GM23338 (cell line): ENCODE data around the gene MARVELD3. TPM values are rescaled to one million over a fixed set of nuclear protein-coding genes. Genes with fewer than 3 reads are reported as not detected.

Experiments
- ATAC-seq: fragments of 200-7000 bp; cut with Tn5 transposase; 3 replicates; pipeline ENCODE4 v1.9.1; 2020
- DNase-seq: peaks from one replicate; pipeline ENCODE4 v3.0.0-alpha.2; 2015; ENCODE audit warnings: low spot score
- H2AFZ ChIP-seq: fragments of 200-600 bp; sonication (generic); 2 replicates; pipeline ENCODE4 v1.8.0; 2016; ENCODE audit warnings: antibody characterized with exemption, mild to moderate bottlenecking, moderate library complexity
- H3F3A ChIP-seq: fragments of 200-600 bp; sonication (generic); replicated peaks from 2 replicates; pipeline ENCODE4 v1.8.0; 2017; ENCODE audit warnings: antibody characterized with exemption, mixed run types, low read depth
- H3K27ac ChIP-seq: fragments of 200-600 bp; sonication (generic); 2 replicates; pipeline ENCODE4 v1.6.1; 2016; ENCODE audit warnings: low read depth
- H3K27me3 ChIP-seq: fragments of 200-600 bp; sonication (generic); 2 replicates; pipeline ENCODE4 v1.8.0; 2016; ENCODE audit warnings: mild to moderate bottlenecking, mixed run types, moderate library complexity; ENCODE audit not compliant: insufficient read depth
- H3K36me3 ChIP-seq: fragments of 200-600 bp; sonication (generic); 2 replicates; pipeline ENCODE4 v1.8.0; 2016; ENCODE audit warnings: mild to moderate bottlenecking; ENCODE audit not compliant: insufficient read depth
- H3K4me1 ChIP-seq: fragments of 200-600 bp; sonication (generic); 2 replicates; pipeline ENCODE4 v1.8.0; 2016; ENCODE audit warnings: mild to moderate bottlenecking, moderate library complexity; ENCODE audit not compliant: insufficient read depth
- H3K4me2 ChIP-seq: fragments of 200-600 bp; sonication (generic); 2 replicates; pipeline ENCODE4 v1.7.1; 2017; ENCODE audit warnings: mixed run types
- H3K4me3 ChIP-seq: fragments of 200-600 bp; sonication (generic); 2 replicates; pipeline ENCODE4 v1.6.1; 2016; ENCODE audit warnings: mixed run types
- H3K79me2 ChIP-seq: fragments of 200-600 bp; sonication (generic); replicated peaks from 2 replicates; pipeline ENCODE4 v1.8.0; 2017; ENCODE audit warnings: mild to moderate bottlenecking; ENCODE audit not compliant: insufficient read depth
- H3K9me2 ChIP-seq: fragments of 200-600 bp; sonication (generic); 2 replicates; pipeline ENCODE4 v1.8.0; 2017; ENCODE audit not compliant: insufficient read depth
- H4K20me1 ChIP-seq: fragments of 200-600 bp; sonication (generic); replicated peaks from 2 replicates; pipeline ENCODE4 v1.8.0; 2017; ENCODE audit warnings: mild to moderate bottlenecking; ENCODE audit not compliant: insufficient read depth
- H3K27ac Mint-ChIP-seq: 2 replicates; pipeline ENCODE4 v1.8.0; 2020; ENCODE audit warnings: inconsistent platforms, mild to moderate bottlenecking, moderate library complexity, mixed read lengths
- H3K27me3 Mint-ChIP-seq: 3 replicates; pipeline ENCODE4 v1.8.0; 2022; ENCODE audit warnings: low read depth, mild to moderate bottlenecking, moderate library complexity, mixed read lengths, inconsistent platforms; ENCODE audit not compliant: insufficient read depth, poor library complexity
- H3K36me3 Mint-ChIP-seq: 3 replicates; pipeline ENCODE4 v1.8.0; 2021; ENCODE audit warnings: low read depth, mild to moderate bottlenecking, inconsistent platforms, moderate library complexity, mixed read lengths
- H3K4me1 Mint-ChIP-seq: 3 replicates; pipeline ENCODE4 v1.8.0; 2020; ENCODE audit warnings: mild to moderate bottlenecking, inconsistent platforms, mixed read lengths
- H3K4me3 Mint-ChIP-seq: 3 replicates; pipeline ENCODE4 v1.8.0; 2021; ENCODE audit warnings: moderate library complexity, mild to moderate bottlenecking, inconsistent platforms, mixed read lengths
- H3K9me3 Mint-ChIP-seq: 3 replicates; pipeline ENCODE4 v1.8.0; 2020; ENCODE audit warnings: moderate library complexity, mild to moderate bottlenecking, inconsistent platforms, mixed read lengths
- CREB1 ChIP-seq: fragments of 250-450 bp; sonication (Bioruptor Pico); IDR thresholded peaks from 2 replicates; pipeline ENCODE4 v1.5.0; 2020; ENCODE audit warnings: low read depth, mild to moderate bottlenecking, moderate library complexity
- EZH2 ChIP-seq: fragments of 200-600 bp; sonication (generic); IDR thresholded peaks from one replicate; pipeline ENCODE4 v1.8.0; 2017; ENCODE audit warnings: antibody characterized with exemption, mild to moderate bottlenecking, low read depth; ENCODE audit not compliant: unreplicated experiment
- EZH2phosphoT487 ChIP-seq: fragments of 200-600 bp; sonication (generic); IDR thresholded peaks from one replicate; pipeline ENCODE4 v1.8.1; 2018; ENCODE audit warnings: antibody characterized with exemption; ENCODE audit not compliant: unreplicated experiment
- JUNB ChIP-seq: IDR thresholded peaks from one replicate; pipeline ENCODE4 v1.6.1; 2016; ENCODE audit warnings: antibody characterized with exemption; ENCODE audit not compliant: unreplicated experiment
- NANOG ChIP-seq: IDR thresholded peaks from 2 replicates; pipeline ENCODE4 v1.6.1; 2016; ENCODE audit warnings: antibody characterized with exemption, borderline replicate concordance
- POLR2AphosphoS5 ChIP-seq: IDR thresholded peaks from 2 replicates; pipeline ENCODE4 v1.6.1; 2016; ENCODE audit warnings: antibody characterized with exemption, low read depth
- STAT1 ChIP-seq: IDR thresholded peaks from one replicate; pipeline ENCODE4 v1.6.1; 2016; ENCODE audit warnings: antibody characterized with exemption; ENCODE audit not compliant: unreplicated experiment
- ZNF114 ChIP-seq: fragments of 250-450 bp; sonication (Bioruptor Pico); IDR thresholded peaks from 2 replicates; pipeline ENCODE4 v1.5.0; 2020; ENCODE audit warnings: mild to moderate bottlenecking, moderate library complexity
- ZNF331 ChIP-seq: fragments of 250-450 bp; sonication (Bioruptor Pico); IDR thresholded peaks from 2 replicates; pipeline ENCODE4 v1.5.0; 2020; ENCODE audit warnings: low read depth, mild to moderate bottlenecking, moderate library complexity
- polyA plus RNA-seq: library from polyadenylated mRNA; unstranded; fragments of >200 nt; fragmentation: Nextera tagmentation; extraction: Ambion mirVana; gene quantifications from 2 replicates; pipeline ENCODE4 v1.2.1, GENCODE V29; 2016
- total RNA-seq: library from RNA; depleted of rRNA; stranded (reverse); fragments of >200 nt; shearing (Covaris generic); gene quantifications from 2 replicates; pipeline ENCODE4 v1.2.3, GENCODE V29; 2014
- TF ChIP-seq, protein P1 (sequence below): IDR thresholded peaks from one replicate; pipeline ENCODE4 v1.6.1; 2018; ENCODE audit warnings: antibody characterized with exemption; ENCODE audit not compliant: unreplicated experiment
- TF ChIP-seq, protein P2 (sequence below): IDR thresholded peaks from 2 replicates; pipeline ENCODE4 v1.6.1; 2016; ENCODE audit warnings: antibody characterized with exemption

MARVELD3 gene
- total and polyA plus RNA-seq, 2 experiments from 2014 or later, result 23.4 to 32.7 TPM

DNA sequence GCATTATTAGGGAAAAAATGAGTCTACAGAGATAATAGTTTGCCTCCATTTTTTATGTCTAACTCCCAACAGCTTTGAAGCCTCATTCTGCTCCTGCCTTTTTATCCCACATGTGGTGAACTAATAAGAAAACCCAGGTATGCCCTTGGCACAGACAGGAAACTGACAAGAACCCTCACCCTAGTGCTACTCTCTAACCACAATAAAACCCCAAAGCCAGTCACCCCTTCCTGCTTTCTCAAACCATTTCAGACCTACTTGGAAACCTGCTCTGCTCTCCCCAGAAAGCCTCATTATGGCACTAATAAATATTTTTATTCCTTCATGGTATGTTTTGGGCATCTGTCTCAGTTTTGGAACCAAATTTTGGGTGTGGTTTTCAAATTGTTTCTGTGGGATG, 3.9 kb upstream of the MARVELD3 start (continued):
- TF ChIP-seq, protein P1, sequence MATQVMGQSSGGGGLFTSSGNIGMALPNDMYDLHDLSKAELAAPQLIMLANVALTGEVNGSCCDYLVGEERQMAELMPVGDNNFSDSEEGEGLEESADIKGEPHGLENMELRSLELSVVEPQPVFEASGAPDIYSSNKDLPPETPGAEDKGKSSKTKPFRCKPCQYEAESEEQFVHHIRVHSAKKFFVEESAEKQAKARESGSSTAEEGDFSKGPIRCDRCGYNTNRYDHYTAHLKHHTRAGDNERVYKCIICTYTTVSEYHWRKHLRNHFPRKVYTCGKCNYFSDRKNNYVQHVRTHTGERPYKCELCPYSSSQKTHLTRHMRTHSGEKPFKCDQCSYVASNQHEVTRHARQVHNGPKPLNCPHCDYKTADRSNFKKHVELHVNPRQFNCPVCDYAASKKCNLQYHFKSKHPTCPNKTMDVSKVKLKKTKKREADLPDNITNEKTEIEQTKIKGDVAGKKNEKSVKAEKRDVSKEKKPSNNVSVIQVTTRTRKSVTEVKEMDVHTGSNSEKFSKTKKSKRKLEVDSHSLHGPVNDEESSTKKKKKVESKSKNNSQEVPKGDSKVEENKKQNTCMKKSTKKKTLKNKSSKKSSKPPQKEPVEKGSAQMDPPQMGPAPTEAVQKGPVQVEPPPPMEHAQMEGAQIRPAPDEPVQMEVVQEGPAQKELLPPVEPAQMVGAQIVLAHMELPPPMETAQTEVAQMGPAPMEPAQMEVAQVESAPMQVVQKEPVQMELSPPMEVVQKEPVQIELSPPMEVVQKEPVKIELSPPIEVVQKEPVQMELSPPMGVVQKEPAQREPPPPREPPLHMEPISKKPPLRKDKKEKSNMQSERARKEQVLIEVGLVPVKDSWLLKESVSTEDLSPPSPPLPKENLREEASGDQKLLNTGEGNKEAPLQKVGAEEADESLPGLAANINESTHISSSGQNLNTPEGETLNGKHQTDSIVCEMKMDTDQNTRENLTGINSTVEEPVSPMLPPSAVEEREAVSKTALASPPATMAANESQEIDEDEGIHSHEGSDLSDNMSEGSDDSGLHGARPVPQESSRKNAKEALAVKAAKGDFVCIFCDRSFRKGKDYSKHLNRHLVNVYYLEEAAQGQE, result no peak
- TF ChIP-seq JUNB (no peak), EZH2 (no peak), EZH2phosphoT487 (no peak), CREB1 (CRISPR knock-in tag) (no peak), NANOG (no peak)
- TF ChIP-seq, protein P2, sequence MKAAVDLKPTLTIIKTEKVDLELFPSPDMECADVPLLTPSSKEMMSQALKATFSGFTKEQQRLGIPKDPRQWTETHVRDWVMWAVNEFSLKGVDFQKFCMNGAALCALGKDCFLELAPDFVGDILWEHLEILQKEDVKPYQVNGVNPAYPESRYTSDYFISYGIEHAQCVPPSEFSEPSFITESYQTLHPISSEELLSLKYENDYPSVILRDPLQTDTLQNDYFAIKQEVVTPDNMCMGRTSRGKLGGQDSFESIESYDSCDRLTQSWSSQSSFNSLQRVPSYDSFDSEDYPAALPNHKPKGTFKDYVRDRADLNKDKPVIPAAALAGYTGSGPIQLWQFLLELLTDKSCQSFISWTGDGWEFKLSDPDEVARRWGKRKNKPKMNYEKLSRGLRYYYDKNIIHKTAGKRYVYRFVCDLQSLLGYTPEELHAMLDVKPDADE, result no peak

DNA sequence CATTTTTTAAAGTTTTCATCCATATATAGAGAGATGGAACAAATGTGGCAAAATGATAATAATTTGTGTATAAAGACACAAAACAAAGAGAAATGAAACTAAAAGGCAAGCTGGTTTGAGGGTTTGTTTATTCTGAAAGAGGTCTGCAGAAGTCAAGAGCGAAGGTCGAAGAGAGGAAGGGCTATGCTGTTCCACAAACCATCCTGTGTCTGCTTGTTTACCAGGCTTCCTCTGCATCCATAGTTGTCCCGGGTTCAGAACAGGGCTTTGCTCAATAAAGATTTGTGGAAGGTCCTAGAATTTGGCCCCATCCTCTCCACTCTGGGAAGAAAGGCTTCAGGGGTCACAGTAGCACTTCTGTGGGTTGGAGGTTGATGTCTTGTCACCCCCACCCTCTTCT, 2.4 kb upstream of the MARVELD3 start:
- Histone ChIP-seq H4K20me1 (0 out of 2 replicates have a peak, but pooled peaks cover 5% of the 10 kb centered on the region), H3K4me2 (no peak overlapping the region), H3K79me2 (peaks cover 14% of the 10 kb centered on the region), H3K36me3 (0 out of 2 replicates have a peak, but pooled peaks cover 3% of the 10 kb centered on the region), H3K4me3 (no peak overlapping the region), H3K9me2 (0 out of 2 replicates have a peak, but pooled peaks cover 7% of the 10 kb centered on the region), H3F3A (no peaks in the 10 kb centered on the region), H3K27ac (no peak overlapping the region), H2AFZ (no peak overlapping the region), H3K27me3 (no peaks in the 10 kb centered on the region), H3K4me1 (peaks cover 11% of the 10 kb centered on the region)
- ATAC-seq (no peak), DNase-seq (no peak)
- H3K9me3 Mint-ChIP-seq, result peaks cover 7% of the 10 kb centered on the region; the same call in 2 of the 3 replicates
- peaks cover 9% of the 10 kb centered on the region for H3K36me3 Mint-ChIP-seq
- no peak overlapping the region for H3K27ac Mint-ChIP-seq
- no peak overlapping the region for H3K4me3 Mint-ChIP-seq
- H3K4me1 Mint-ChIP-seq, result peaks cover 10% of the 10 kb centered on the region
- H3K27me3 Mint-ChIP-seq, result peaks cover 12% of the 10 kb centered on the region
- TF ChIP-seq EZH2 (no peak), NANOG (no peak), ZNF331 (CRISPR knock-in tag) (no peak), EZH2phosphoT487 (no peak), POLR2AphosphoS5 (no peak), STAT1 (no peak), ZNF114 (CRISPR knock-in tag) (no peak), JUNB (no peak)
- TF ChIP-seq, protein P1, result no peak
